ENCODE measurements around the gene JUNB. TPM values are rescaled to one million over a fixed set of nuclear protein-coding genes. Genes with fewer than 3 reads are reported as not detected.

JUNB gene
- total RNA-seq, 1 experiment from 2014 or later, result 6.6 TPM

- peak; percentile 74 for TF ChIP-seq CTCF (IDR thresholded peaks at IDR 0.05)
These were observed 13.9 kb upstream of the JUNB start (continued) for GRCh38 chr19:12777217-12778016.

- Mint-ChIP-seq H3K36me3 (peaks cover 9% of the 10 kb centered on the region), H3K9me3 (no peaks in the 10 kb centered on the region), H3K4me1 (peaks cover 21% of the 10 kb centered on the region), H3K27ac (peak overlapping the region; percentile 88), H3K4me3 (peak overlapping the region; percentile 79), H3K27me3 (ENCODE audit: low read depth) (no peaks in the 10 kb centered on the region; the same call in 1 of the 2 replicates)
- ATAC-seq, result peak; percentile 2
- ChIA-PET CTCF (interaction anchor here (0.6 to 7.7 kb wide), 26 partner anchors 8 to 113 kb away, joined by 3 to 136 read pairs (median 8); partner anchors contain the start of genes GCDH, GET3, JUNB and RNASEH2A), POLR2A (interaction anchor here (1.0 to 3.0 kb wide), 7 partner anchors 9 to 103 kb away, joined by 3 to 29 read pairs (median 5); partner anchors contain the start of genes DNASE2, JUNB and RNASEH2A)
- TF ChIP-seq FOXK1 (CRISPR knock-in tag; IDR thresholded peaks at IDR 0.05), result 0 out of 2 replicates have a peak, but pooled peaks have one; percentile 35
- no peak for TF ChIP-seq NR2C2 (CRISPR knock-in tag; IDR thresholded peaks at IDR 0.05)
- peak; percentile 50; the same call in 1 of the 2 replicates for TF ChIP-seq ZNF281 (CRISPR knock-in tag; IDR thresholded peaks at IDR 0.05)
- TF ChIP-seq PRDM15 (CRISPR knock-in tag; IDR thresholded peaks at IDR 0.05), result 0 out of 2 replicates have a peak, but pooled peaks have one; percentile 27
- peak; percentile 53 for DNase-seq (ENCODE audit: low spot score)
These were observed 13.0 kb upstream of the JUNB start for GRCh38 chr19:12778017-12778904.

GRCh38 chr19:12778905-12779161 lies 12.5 kb upstream of the JUNB start:
- Mint-ChIP-seq H3K4me3 (peak overlapping the region; percentile 79), H3K36me3 (peaks cover 4% of the 10 kb centered on the region), H3K9me3 (no peaks in the 10 kb centered on the region), H3K27ac (peak overlapping the region; percentile 88; the same call in 1 of the 2 replicates), H3K27me3 (ENCODE audit: low read depth) (no peaks in the 10 kb centered on the region; the same call in 1 of the 2 replicates), H3K4me1 (peaks cover 25% of the 10 kb centered on the region)
- POLR2A ChIA-PET, result interaction anchor here (1.0 to 3.0 kb wide), 6 partner anchors 9 to 56 kb away, joined by 3 to 29 read pairs (median 6); partner anchors contain the start of genes JUNB and RNASEH2A
- DNase-seq (ENCODE audit: low spot score) (no peak), ATAC-seq (no peak)
- CTCF ChIA-PET, result interaction anchor here (0.6 to 7.7 kb wide), 21 partner anchors 9 to 112 kb away, joined by 3 to 136 read pairs (median 9); partner anchors contain the start of genes GCDH, GET3, JUNB and RNASEH2A
- TF ChIP-seq NFYB (CRISPR knock-in tag; conservative IDR thresholded peaks at IDR 0.05; ENCODE audit: low read depth) (no peak), AFF4 (CRISPR knock-in tag; IDR thresholded peaks at IDR 0.05; ENCODE audit: borderline replicate concordance) (no peak), PREB (CRISPR knock-in tag; IDR thresholded peaks at IDR 0.05; ENCODE audit: borderline replicate concordance) (no peak), NFATC4 (CRISPR knock-in tag; IDR thresholded peaks at IDR 0.05) (no peak), ZSCAN18 (CRISPR knock-in tag; IDR thresholded peaks at IDR 0.05) (no peak), CREB1 (CRISPR knock-in tag; IDR thresholded peaks at IDR 0.05) (no peak), CDX4 (CRISPR knock-in tag; IDR thresholded peaks at IDR 0.05; ENCODE audit: borderline replicate concordance) (no peak), FOXK1 (CRISPR knock-in tag; IDR thresholded peaks at IDR 0.05) (no peak)

All from WTC11 (cell line).